Stimulated activated naive CD8-positive, alpha-beta T cell treated with anti-CD3 and anti-CD28 coated beads, Interleukin-15, Interleukin-2, amounts not matched to agents 100 ng/mL and 50 ng/mL, for 24 hours (primary cell): ENCODE measurements around the gene DAZL.
A peak's percentile ranks its signal among the peaks of the same experiment; 100 is the strongest.

Experiments
- H3K27ac Mint-ChIP-seq: one replicate; pipeline ENCODE4 v1.8.0; 2021; ENCODE audit warnings: mild to moderate bottlenecking, mixed read lengths
- H3K27me3 Mint-ChIP-seq: one replicate; pipeline ENCODE4 v1.8.0; 2021; ENCODE audit warnings: mixed read lengths
- H3K36me3 Mint-ChIP-seq: one replicate; pipeline ENCODE4 v1.8.0; 2021; ENCODE audit warnings: low read depth, mixed read lengths
- H3K4me1 Mint-ChIP-seq: one replicate; pipeline ENCODE4 v1.8.0; 2021; ENCODE audit warnings: low read depth, mixed read lengths
- H3K4me3 Mint-ChIP-seq: one replicate; pipeline ENCODE4 v1.8.0; 2021; ENCODE audit warnings: mild to moderate bottlenecking, mixed read lengths
- H3K9me3 Mint-ChIP-seq: one replicate; pipeline ENCODE4 v1.8.0; 2021; ENCODE audit warnings: mixed read lengths

Gene DAZL

DNA sequence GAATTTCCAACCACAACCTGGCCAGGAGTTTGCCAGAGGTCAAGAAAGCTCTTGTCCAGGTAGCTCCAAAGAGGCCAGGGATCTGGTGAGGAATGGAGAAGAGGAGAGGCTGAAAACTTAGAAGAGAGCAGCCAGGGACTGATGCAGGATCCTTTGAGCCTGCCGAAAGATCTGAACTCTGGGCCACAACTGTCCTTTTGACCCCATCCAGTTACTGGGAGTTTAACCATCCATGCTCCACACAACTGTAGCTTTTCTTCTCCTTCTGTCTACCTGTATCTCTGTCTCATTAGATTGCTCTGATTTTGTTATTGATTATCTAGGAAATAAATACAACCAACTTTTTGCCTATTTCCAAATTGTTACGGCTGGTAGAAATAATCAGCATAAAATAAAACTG lies 36.7 kb downstream of the DAZL start:
- no peaks in the 10 kb centered on the region for H3K4me1 Mint-ChIP-seq
- no peaks in the 10 kb centered on the region for H3K36me3 Mint-ChIP-seq
- H3K9me3 Mint-ChIP-seq, result no peaks in the 10 kb centered on the region
- no peak overlapping the region for H3K4me3 Mint-ChIP-seq
- no peak overlapping the region for H3K27ac Mint-ChIP-seq
- H3K27me3 Mint-ChIP-seq, result peaks cover 9% of the 10 kb centered on the region

DNA sequence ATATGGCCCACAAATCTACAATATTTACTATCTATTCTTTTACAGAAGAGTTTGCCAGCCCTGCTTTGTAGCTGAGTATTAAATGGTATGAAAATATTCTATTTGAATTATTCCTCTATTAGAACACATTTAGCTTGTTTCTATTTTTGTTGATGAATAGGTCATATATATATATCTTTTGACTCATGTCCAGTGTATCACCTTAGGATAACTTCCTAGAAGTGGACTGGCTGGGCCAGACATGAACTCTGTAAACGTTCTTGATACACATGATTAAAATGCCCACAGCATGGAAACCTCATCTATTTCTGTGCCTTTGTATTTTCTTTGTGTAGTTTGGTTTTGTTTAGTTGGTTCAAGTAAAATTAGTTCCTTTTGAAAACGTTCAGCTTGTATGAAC lies 37.1 kb downstream of the DAZL start:
- Mint-ChIP-seq H3K9me3 (no peaks in the 10 kb centered on the region), H3K27ac (no peak overlapping the region), H3K4me3 (no peak overlapping the region), H3K27me3 (peaks cover 9% of the 10 kb centered on the region), H3K4me1 (no peaks in the 10 kb centered on the region), H3K36me3 (no peaks in the 10 kb centered on the region)

DNA sequence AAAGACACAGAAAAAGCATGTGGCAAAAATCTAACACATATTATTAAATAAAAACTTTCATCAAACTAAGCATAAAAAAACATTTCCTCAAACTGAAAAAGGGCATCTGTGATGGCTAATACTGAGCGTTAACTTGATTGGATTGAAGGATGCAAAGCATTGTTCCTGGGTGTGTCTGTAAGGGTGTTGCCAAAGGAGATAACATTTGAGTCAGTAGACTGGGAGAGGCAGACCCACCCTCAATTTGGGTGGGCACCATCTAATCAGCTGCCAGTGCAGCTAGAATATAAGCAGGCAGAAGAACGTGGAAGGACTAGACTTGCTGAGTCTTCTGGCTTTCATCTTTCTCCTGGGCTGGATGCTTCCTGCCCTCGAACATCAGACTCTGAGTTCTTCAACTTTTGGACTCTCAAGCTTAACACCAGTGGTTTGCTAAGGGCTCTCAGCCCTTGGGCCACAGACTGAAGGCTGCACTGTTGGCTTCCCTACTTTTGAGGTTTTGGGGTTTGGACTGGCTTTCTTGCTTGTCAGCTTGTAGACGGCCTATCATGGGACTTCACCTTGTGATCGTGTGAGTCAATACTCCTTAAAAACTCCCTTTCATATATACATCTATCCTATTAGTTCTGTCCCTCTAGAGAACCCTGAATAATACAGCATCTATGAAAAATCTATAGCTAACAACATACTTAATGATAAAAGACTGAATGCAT lies 45.4 kb downstream of the DAZL start:
- no peak overlapping the region for H3K4me3 Mint-ChIP-seq
- peaks cover 4% of the 10 kb centered on the region for H3K4me1 Mint-ChIP-seq
- no peaks in the 10 kb centered on the region for H3K36me3 Mint-ChIP-seq
- H3K9me3 Mint-ChIP-seq, result no peaks in the 10 kb centered on the region
- peaks cover 7% of the 10 kb centered on the region for H3K27me3 Mint-ChIP-seq
- H3K27ac Mint-ChIP-seq, result no peak overlapping the region

DNA sequence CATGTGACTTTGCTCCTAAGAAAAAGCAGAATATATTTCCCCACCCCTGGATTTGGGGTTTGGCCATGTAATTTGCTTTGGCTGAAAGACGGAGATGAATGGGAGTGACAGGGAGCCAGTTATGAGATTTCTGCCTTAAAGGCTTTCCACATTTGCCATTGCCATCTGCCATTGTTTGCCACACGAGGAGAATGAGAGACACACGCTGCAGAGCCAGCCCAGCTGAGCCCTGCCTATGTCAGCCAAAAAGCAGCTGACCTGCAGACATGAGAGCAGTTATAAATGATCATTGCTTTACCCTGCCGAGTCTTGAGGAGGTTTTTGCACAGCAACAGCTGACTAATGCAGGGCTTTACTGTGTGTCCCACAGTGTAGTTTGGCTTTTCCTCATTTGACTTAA lies 51.1 kb downstream of the DAZL start:
- Mint-ChIP-seq H3K9me3 (no peaks in the 10 kb centered on the region), H3K4me3 (no peak overlapping the region), H3K4me1 (peaks cover 19% of the 10 kb centered on the region), H3K36me3 (no peaks in the 10 kb centered on the region), H3K27ac (no peak overlapping the region), H3K27me3 (peaks cover 4% of the 10 kb centered on the region)

DNA sequence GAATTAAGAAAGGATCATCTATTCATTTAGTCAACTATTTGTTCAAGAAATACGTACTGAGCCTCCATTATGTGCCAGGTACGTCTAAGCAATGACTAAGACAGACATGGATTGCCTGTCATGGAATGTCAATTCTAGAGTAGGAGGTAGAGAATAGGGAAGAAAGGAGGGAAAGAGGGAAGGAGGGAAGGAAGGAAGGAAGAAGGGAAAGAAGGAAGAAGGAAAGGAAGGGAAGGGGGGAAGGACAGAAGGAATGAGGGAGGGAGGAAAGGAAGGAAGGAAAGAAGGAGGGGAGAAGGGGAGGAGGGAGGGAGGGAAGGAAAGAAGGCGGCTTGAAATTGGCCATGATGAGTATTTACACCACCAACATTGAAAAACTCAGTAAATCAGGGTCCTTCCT lies 52.5 kb downstream of the DAZL start:
- Mint-ChIP-seq H3K27ac (no peak overlapping the region), H3K4me3 (no peak overlapping the region), H3K9me3 (peaks cover 3% of the 10 kb centered on the region), H3K4me1 (peaks cover 31% of the 10 kb centered on the region), H3K36me3 (no peaks in the 10 kb centered on the region), H3K27me3 (no peaks in the 10 kb centered on the region)

DNA sequence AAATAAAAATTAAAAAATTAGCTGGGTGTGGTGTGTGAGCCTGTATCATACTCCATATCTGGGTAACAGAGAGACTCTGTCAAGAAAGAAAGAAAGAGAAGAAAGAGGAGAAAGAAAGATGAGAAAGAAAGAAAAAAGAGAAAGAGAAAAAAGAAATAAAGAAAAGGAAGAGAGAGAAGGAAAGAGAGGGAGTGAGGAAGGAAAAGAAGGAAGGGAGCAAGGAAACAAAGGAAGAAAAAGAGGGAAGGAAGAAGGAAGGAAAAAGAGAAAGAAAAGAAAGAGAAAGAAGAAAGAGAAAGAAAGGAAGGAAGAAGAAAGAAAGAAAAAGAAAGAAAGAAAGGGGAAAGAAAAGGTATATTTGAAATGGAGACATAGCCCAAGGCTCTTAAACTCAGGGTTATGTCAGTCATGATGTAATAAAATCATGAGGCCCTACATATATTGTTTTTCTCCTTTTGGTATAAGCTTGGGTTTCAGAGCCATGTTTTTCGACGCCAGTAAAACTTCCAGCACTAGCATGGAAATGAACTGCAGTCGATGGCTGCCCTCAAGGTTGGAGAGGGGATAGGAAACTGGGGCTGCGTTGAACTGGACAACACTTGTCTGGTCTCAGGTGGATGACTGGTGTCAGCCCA lies 53.8 kb downstream of the DAZL start:
- H3K4me1 Mint-ChIP-seq, result peaks cover 44% of the 10 kb centered on the region
- peak overlapping the region; percentile 51 for H3K4me3 Mint-ChIP-seq
- H3K27ac Mint-ChIP-seq, result peak overlapping the region; percentile 95
- peaks cover 3% of the 10 kb centered on the region for H3K9me3 Mint-ChIP-seq
- H3K27me3 Mint-ChIP-seq, result no peaks in the 10 kb centered on the region
- no peaks in the 10 kb centered on the region for H3K36me3 Mint-ChIP-seq

DNA sequence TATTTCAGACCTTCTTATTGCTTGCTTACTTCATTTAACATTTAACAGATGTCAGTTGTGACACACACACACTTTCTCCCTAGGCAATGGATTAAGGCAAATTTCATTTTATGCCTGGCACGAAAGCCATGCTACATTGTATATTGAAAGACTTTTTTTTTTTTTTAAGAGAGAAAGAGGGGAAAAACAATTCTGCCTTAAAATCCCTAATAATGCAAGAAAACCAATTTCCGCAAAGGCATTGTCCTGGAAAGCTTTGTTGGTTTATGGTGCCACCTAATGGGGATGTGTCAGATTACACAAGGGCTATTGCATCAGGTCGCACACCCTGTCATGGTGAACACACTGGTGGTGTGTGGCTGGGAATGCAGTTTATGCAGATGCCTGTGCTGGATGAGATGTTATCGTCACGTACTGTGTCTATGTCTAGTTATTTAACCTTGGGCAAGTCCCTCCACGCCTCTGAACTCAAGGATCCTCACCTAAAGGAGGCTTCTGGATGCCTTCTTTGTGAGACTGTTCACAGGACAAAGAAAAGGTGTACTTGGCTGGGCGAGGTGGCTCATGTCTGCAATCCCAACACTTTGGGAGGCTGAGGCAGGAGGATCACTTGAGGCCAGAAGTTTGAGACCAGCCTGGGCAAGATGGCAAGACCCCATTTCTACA lies 54.4 kb downstream of the DAZL start:
- Mint-ChIP-seq H3K4me3 (peak overlapping the region; percentile 51), H3K9me3 (peaks cover 3% of the 10 kb centered on the region), H3K27ac (peak overlapping the region; percentile 95), H3K4me1 (peaks cover 45% of the 10 kb centered on the region), H3K27me3 (no peaks in the 10 kb centered on the region), H3K36me3 (no peaks in the 10 kb centered on the region)

DNA sequence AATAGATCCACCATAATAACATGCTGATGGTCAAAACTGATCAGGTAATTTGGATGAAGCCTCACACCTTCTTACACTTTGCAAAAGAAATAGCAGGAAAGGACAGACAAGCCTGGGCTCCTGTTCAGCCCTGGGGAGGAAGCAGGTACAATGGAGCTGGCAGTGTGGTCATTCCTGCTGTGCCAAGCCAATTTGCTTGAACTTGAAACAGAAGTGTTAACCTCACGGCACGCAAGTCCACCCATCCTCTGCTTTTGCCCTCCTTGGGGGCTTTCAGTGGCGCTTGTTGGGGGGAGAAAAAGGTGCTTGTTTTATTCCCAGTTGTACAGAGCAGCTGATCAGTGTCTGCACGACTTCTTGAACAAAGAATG lies 54.9 kb downstream of the DAZL start:
- Mint-ChIP-seq H3K27me3 (no peaks in the 10 kb centered on the region), H3K9me3 (peaks cover 3% of the 10 kb centered on the region), H3K36me3 (no peaks in the 10 kb centered on the region), H3K4me3 (no peak overlapping the region), H3K4me1 (peaks cover 44% of the 10 kb centered on the region), H3K27ac (no peak overlapping the region)

DNA sequence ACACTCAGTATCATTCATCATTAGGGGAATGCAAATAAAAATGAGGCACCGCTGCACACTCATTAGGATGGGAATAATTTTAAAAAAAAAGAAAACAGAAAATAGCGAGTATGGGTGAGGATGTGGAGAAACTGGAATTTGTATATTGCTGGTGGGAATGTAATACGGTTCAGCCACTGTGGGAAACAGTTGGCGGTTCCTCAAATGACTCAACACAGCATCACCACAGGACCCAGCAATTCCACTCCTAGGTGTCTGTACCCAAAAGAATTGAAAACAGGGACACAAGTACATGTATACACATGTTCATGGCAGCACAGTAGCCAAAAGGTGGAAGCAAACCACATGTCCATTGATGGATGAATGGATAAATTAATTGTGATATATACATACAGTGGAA lies 56.5 kb downstream of the DAZL start:
- H3K27ac Mint-ChIP-seq, result peak overlapping the region; percentile 29
- peaks cover 41% of the 10 kb centered on the region for H3K4me1 Mint-ChIP-seq
- H3K27me3 Mint-ChIP-seq, result no peaks in the 10 kb centered on the region
- no peak overlapping the region for H3K4me3 Mint-ChIP-seq
- peaks cover 3% of the 10 kb centered on the region for H3K9me3 Mint-ChIP-seq
- H3K36me3 Mint-ChIP-seq, result no peaks in the 10 kb centered on the region

DNA sequence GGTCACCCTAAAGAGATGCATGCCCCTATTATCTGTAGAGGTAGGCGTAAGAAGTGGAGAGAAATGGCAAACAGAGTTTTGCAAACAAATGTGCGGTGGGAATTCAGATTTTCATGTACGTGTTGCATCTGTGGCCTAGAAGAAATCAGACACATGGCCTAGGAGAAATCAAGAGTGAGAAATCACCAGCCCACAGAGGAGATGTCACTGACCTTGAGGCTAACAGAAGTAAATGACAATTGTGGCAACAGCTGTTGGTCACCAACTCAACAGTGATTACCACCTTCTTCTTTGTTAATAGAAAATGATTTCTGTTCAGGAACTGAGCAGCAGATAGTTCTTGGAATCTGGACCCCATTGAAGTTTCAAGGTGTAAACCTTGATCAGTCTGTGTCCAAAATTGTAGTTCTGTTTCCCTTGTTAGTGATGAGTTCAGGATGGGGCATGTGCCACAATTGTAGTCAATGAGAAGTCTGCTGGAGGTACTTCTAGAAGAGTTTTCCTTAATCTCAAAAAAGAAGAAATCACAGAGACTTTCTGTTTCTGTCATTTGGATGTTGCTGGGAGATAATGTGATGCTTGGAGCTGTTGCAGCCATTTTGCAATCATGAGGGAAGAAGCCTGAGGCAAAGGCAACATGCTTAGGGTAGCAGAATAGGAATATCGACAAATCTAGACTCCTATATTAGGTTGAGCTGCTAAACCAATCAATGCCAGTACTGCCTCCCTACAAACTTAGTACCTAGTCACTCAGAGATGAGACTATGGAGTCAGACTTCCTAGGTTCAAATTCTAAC lies 57.5 kb downstream of the DAZL start:
- H3K9me3 Mint-ChIP-seq, result peaks cover 3% of the 10 kb centered on the region
- peaks cover 1% of the 10 kb centered on the region for H3K27me3 Mint-ChIP-seq
- no peak overlapping the region for H3K4me3 Mint-ChIP-seq
- peak overlapping the region; percentile 2 for H3K27ac Mint-ChIP-seq
- no peaks in the 10 kb centered on the region for H3K36me3 Mint-ChIP-seq
- peaks cover 41% of the 10 kb centered on the region for H3K4me1 Mint-ChIP-seq

DNA sequence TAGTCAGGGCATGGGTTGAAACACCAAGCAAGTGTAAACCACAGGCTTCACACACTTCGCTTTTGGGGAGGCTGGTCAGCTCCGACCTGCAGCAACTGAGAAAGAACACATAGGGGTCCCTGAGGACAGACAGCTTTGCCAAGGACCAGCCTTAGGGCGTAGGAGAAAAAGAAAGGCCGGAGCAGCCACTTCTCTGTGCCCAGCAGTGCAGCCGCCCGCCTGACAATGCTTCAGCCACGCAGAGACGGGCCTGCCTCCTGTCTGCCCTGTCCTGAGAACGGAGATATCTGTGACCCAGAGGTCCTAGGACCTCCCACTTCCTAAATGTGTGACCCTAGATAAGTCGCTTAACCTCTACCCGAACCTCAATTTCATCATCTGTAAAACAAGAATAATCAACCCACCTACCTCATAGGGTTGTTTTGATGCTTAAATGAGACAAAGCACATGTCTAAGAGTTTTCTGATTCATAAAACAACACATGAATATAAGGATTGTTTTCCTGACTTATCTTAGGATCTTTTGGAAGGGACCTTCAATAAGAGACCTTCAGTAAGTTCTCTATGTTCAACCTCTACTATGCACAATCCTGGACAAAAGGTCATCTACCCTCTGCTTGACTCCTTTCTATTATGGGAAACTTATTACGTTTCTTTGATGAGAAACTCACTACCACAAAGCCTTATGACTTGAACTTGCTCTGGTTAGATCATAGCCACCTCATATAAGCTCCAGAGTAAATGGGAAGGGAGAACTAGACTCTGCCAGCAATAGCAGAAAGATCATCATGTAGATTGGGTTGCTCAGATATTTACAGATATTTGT lies 58.8 kb downstream of the DAZL start:
- H3K9me3 Mint-ChIP-seq, result peaks cover 3% of the 10 kb centered on the region
- no peaks in the 10 kb centered on the region for H3K36me3 Mint-ChIP-seq
- H3K27ac Mint-ChIP-seq, result peak overlapping the region; percentile 6
- peaks cover 41% of the 10 kb centered on the region for H3K4me1 Mint-ChIP-seq
- no peak overlapping the region for H3K4me3 Mint-ChIP-seq
- H3K27me3 Mint-ChIP-seq, result peaks cover 4% of the 10 kb centered on the region

DNA sequence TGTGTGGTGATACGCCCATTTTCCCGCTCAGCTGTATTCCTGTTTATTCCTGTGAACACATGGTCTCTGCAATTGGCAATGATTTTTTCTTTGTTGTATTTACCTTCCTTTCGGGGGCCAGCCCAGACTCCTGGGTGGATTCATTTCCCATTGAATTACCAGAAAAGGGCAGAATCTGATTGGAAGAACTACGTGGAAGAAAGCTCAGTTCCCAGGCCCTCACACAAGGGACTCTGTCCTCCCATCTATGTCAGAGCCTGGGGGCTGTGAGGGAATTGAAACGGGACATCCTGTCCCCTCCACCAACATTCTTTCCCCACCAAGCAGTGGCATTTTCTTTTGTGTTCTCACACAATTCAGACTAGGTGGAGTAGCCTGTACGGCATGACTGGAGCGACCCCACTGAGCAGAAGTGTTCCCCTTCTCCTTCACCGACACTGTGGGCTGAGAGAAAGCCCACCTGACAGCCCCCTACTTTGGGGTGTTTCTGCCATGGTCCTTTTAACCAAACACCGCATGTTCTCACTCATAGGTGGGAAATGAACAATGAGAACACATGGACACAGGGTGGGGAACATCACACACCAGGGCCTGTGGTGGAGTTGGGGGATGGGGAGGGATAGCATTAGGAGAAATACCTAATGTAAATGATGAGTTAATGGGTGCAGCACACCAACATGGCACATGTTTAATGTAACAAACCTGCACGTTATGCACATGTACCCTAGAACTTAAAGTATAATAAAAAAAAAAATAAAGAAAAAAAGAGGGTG lies 59.6 kb downstream of the DAZL start:
- H3K4me1 Mint-ChIP-seq, result peaks cover 33% of the 10 kb centered on the region
- peaks cover 3% of the 10 kb centered on the region for H3K9me3 Mint-ChIP-seq
- no peak overlapping the region for H3K4me3 Mint-ChIP-seq

DNA sequence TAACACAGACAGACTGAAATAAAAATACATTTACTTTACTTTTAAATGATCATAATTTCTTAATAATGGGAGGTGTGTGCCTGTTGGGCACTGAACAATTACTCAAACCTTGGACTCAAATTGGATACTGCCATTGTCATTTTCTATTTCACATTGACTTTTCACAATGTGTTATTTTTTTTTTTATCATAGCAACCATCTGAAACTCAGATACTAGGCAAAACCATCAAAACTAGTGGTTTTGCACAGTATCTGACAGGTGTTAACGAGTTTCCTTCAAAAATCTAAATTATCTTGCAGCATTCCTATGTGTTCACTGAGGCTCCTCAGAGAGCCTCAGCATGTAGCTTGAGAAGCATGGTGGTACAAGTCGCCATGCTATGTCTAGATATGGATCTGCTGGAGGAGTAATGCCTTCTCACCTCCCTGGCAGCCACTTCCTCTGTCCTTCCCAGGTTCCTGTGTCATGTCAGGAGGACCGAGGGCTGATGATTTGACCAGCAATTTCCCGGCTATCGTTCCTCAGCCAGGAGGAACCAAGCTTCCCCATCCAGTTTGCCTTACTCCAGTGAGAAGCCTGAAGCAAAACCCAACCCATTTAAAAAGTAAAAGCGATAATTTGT lies 61.9 kb downstream of the DAZL start:
- peaks cover 3% of the 10 kb centered on the region for H3K9me3 Mint-ChIP-seq
- H3K4me3 Mint-ChIP-seq, result no peak overlapping the region
- peaks cover 11% of the 10 kb centered on the region for H3K27me3 Mint-ChIP-seq
- no peaks in the 10 kb centered on the region for H3K36me3 Mint-ChIP-seq
- H3K4me1 Mint-ChIP-seq, result peaks cover 18% of the 10 kb centered on the region
- H3K27ac Mint-ChIP-seq, result no peak overlapping the region

More for the DNA sequence above, 59.6 kb downstream of the DAZL start:
- Mint-ChIP-seq H3K36me3 (no peaks in the 10 kb centered on the region), H3K27ac (no peak overlapping the region), H3K27me3 (peaks cover 4% of the 10 kb centered on the region)
